Caco-2 (cell line): ENCODE results near the gene ZNF678. TPM values are rescaled to one million over a fixed set of nuclear protein-coding genes. Genes with fewer than 3 reads are reported as not detected.

Source experiments
- BruUV-seq: library from RNA; stranded (reverse); fragments of 400-500 nt; replicated peaks from 2 replicates; lab custom pipeline; 2021; lab: Mats Ljungman, UMichigan
- CTCF ChIA-PET: fragments of 300-600 bp; sonication (Branson Sonifier 250); formaldehyde crosslinking; loops from one replicate; lab custom pipeline; 2022; ENCODE audit warnings: antibody characterized with exemption; lab: Charles Lee
- POLR2A ChIA-PET: fragments of 300-600 bp; sonication (Branson Sonifier 250); formaldehyde crosslinking; loops from one replicate; lab custom pipeline; 2022; ENCODE audit warnings: antibody characterized with exemption; lab: Charles Lee
- DNase-seq, 2 experiments: peaks; one replicate each; pipeline versions ENCODE4 v3.0.0 to v3.0.0-alpha.2; 2020 to 2022
- H3K27me3 ChIP-seq: replicated peaks from 2 replicates; pipeline ENCODE4 v1.6.0; 2011; ENCODE audit warnings: low read length; ENCODE audit not compliant: control insufficient read depth, insufficient read depth
- H3K36me3 ChIP-seq: 2 replicates; pipeline ENCODE4 v1.5.1; 2011; ENCODE audit warnings: low read length; ENCODE audit not compliant: control insufficient read depth, insufficient read depth
- H3K4me1 ChIP-seq: fragments of 250-450 bp; sonication (Bioruptor Pico); 2 replicates; pipeline ENCODE4 v1.5.1; 2020; ENCODE audit warnings: mild to moderate bottlenecking
- H3K4me3 ChIP-seq: 2 replicates; pipeline ENCODE4 v1.5.1; 2011; ENCODE audit warnings: low read depth, mild to moderate bottlenecking, control low read depth, low read length
- H3K9me3 ChIP-seq: fragments of 250-450 bp; sonication (Bioruptor Pico); 2 replicates; pipeline ENCODE4 v1.5.1; 2020; ENCODE audit warnings: mild to moderate bottlenecking, moderate library complexity
- H3K27ac Mint-ChIP-seq: one replicate; pipeline ENCODE4 v1.8.0; 2022; ENCODE audit warnings: mixed read lengths; ENCODE audit not compliant: unreplicated experiment
- H3K27me3 Mint-ChIP-seq: one replicate; pipeline ENCODE4 v1.8.0; 2022; ENCODE audit warnings: mixed read lengths; ENCODE audit not compliant: insufficient read depth, unreplicated experiment
- H3K36me3 Mint-ChIP-seq: one replicate; pipeline ENCODE4 v1.8.0; 2022; ENCODE audit warnings: mild to moderate bottlenecking, mixed read lengths; ENCODE audit not compliant: insufficient read depth, unreplicated experiment
- H3K4me1 Mint-ChIP-seq: one replicate; pipeline ENCODE4 v1.8.0; 2022; ENCODE audit warnings: low read depth, mixed read lengths; ENCODE audit not compliant: unreplicated experiment
- H3K4me3 Mint-ChIP-seq: one replicate; pipeline ENCODE4 v1.8.0; 2022; ENCODE audit warnings: mild to moderate bottlenecking, moderate library complexity, mixed read lengths; ENCODE audit not compliant: unreplicated experiment
- H3K9me3 Mint-ChIP-seq: one replicate; pipeline ENCODE4 v1.8.0; 2022; ENCODE audit warnings: mixed read lengths; ENCODE audit not compliant: unreplicated experiment
- intact Hi-C: fragments of 100-400 bp; cut with micrococcal nuclease; formaldehyde crosslinking; loops from one replicate; pipeline ENCODE4 v1.10.0; 2022; ENCODE audit not compliant: unreplicated experiment
- total RNA-seq: library from RNA; stranded (reverse); gene quantifications from 2 replicates; pipeline ENCODE4 v1.2.3, GENCODE V29; 2022
- TF ChIP-seq, protein P1 (sequence below), 2 experiments: fragments of 200-600 bp in 1 of 2; IDR thresholded peaks; 1 replicate in 1 of 2; 2 replicates in 1 of 2; pipeline versions ENCODE4 v1.5.1 to v1.8.0; 2011 to 2022; ENCODE audit warnings: antibody characterized with exemption in 1 of 2, control low read depth in 1 of 2, inconsistent platforms in 1 of 2, low read depth in 1 of 2, low read length in 1 of 2, mild to moderate bottlenecking in 1 of 2, moderate library complexity in 1 of 2; ENCODE audit not compliant: insufficient read depth in 1 of 2, severe bottlenecking in 1 of 2, unreplicated experiment in 1 of 2

Gene ZNF678
- total RNA-seq, 1 experiment from 2014 or later: 10.7 TPM

DNA sequence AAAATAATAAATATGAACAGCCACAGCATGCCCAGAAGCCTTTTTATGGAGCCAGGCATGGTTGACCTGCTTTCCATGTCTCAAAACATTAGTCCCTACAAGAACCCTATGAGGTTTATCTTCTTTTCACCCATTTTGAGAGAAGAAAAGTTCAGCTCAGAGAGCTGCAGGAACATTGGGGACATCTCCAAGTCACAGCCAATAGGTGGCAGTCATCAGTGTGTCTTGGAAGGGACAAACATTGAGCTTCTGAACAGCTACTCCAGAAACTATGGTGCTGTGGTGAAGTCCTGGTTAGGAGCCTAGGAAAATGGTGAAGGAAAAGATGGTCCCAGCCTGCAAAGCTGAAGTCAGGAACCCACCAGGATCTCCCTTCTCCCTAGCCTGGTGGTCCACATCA is 98.1 kb downstream of the ZNF678 start:
- CTCF ChIA-PET: no interaction called here
- Histone ChIP-seq H3K4me3 (no peak overlapping the region), H3K27me3 (no peaks in the 10 kb centered on the region), H3K4me1 (no peaks in the 10 kb centered on the region), H3K36me3 (no peaks in the 10 kb centered on the region), H3K9me3 (peaks cover 49% of the 10 kb centered on the region)
- Mint-ChIP-seq H3K27ac (no peak overlapping the region), H3K4me3 (no peak overlapping the region), H3K9me3 (peaks cover 31% of the 10 kb centered on the region), H3K27me3 (no peaks in the 10 kb centered on the region), H3K36me3 (peaks cover 24% of the 10 kb centered on the region), H3K4me1 (no peaks in the 10 kb centered on the region)
- no TSS peak for BruUV-seq
- DNase-seq: no peak
- TF ChIP-seq, protein P1, sequence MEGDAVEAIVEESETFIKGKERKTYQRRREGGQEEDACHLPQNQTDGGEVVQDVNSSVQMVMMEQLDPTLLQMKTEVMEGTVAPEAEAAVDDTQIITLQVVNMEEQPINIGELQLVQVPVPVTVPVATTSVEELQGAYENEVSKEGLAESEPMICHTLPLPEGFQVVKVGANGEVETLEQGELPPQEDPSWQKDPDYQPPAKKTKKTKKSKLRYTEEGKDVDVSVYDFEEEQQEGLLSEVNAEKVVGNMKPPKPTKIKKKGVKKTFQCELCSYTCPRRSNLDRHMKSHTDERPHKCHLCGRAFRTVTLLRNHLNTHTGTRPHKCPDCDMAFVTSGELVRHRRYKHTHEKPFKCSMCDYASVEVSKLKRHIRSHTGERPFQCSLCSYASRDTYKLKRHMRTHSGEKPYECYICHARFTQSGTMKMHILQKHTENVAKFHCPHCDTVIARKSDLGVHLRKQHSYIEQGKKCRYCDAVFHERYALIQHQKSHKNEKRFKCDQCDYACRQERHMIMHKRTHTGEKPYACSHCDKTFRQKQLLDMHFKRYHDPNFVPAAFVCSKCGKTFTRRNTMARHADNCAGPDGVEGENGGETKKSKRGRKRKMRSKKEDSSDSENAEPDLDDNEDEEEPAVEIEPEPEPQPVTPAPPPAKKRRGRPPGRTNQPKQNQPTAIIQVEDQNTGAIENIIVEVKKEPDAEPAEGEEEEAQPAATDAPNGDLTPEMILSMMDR (IDR thresholded peaks at IDR 0.05; ENCODE audit: insufficient read depth in 1 of 2, low read depth in 1 of 2, low read length in 1 of 2, severe bottlenecking in 1 of 2, unreplicated experiment in 1 of 2): no peak
- intact Hi-C loops: no loop called here
- POLR2A ChIA-PET: no interaction called here

DNA sequence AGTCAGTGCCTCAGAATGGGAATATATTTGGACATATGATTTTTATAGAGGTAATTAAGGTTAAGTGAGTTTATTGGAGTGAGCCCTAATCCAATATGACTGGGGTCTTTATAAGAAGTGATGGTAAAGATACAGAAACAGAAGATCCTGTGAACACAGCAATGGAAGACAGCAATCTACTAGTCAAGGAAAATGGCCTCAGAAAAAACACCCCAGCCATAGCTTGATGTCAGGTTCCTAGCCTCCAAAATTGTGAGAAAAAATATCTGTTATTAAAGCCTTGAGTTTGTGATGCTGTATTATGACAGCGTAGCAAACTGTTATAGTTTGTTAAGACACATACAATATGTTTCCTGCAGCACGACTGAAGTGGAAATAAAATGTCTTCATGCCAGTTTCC is 99.6 kb downstream of the ZNF678 start:
- Histone ChIP-seq H3K4me1 (no peaks in the 10 kb centered on the region), H3K27me3 (no peaks in the 10 kb centered on the region), H3K9me3 (peaks cover 35% of the 10 kb centered on the region; the same call in 1 of the 2 replicates), H3K36me3 (no peaks in the 10 kb centered on the region), H3K4me3 (no peak overlapping the region)
- ChIA-PET CTCF (no interaction called here), POLR2A (no interaction called here)
- H3K9me3 Mint-ChIP-seq: peaks cover 40% of the 10 kb centered on the region
- no peak overlapping the region for H3K27ac Mint-ChIP-seq
- no peak overlapping the region for H3K4me3 Mint-ChIP-seq
- no peak for DNase-seq
- BruUV-seq: no TSS peak
- TF ChIP-seq, protein P1 (IDR thresholded peaks at IDR 0.05; ENCODE audit: insufficient read depth in 1 of 2, low read depth in 1 of 2, low read length in 1 of 2, severe bottlenecking in 1 of 2, unreplicated experiment in 1 of 2): no peak
- H3K4me1 Mint-ChIP-seq: no peaks in the 10 kb centered on the region
- H3K27me3 Mint-ChIP-seq: no peaks in the 10 kb centered on the region
- H3K36me3 Mint-ChIP-seq: peaks cover 18% of the 10 kb centered on the region
- intact Hi-C loops: no loop called here

DNA sequence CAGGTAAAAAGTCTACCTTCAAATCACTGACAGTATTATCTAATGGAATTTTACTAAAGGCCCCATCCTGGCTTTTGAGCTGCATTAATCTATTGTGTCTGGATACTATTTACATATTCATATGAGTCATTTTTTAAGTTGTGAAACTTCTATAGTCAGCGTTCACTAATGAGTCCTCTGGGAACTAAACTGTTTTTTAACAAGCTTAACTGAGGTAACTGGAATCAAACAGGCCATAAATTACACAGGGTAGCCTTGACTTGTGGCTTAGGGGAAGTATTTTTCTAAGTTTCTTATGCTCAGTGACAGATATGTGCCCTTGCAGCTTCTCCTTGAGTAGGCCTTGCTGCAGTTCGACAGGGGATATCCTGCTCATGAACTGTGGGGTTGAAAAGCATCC is 102.9 kb downstream of the ZNF678 start:
- H3K27ac Mint-ChIP-seq: no peak overlapping the region
- Histone ChIP-seq H3K4me1 (no peaks in the 10 kb centered on the region), H3K9me3 (peaks cover 6% of the 10 kb centered on the region), H3K4me3 (no peak overlapping the region), H3K27me3 (no peaks in the 10 kb centered on the region), H3K36me3 (no peaks in the 10 kb centered on the region)
- TF ChIP-seq, protein P1 (IDR thresholded peaks at IDR 0.05; ENCODE audit: insufficient read depth in 1 of 2, low read depth in 1 of 2, low read length in 1 of 2, severe bottlenecking in 1 of 2, unreplicated experiment in 1 of 2): no peak
- ChIA-PET CTCF (no interaction called here), POLR2A (no interaction called here)
- intact Hi-C loops: no loop called here
- no peaks in the 10 kb centered on the region for H3K4me1 Mint-ChIP-seq
- peaks cover 33% of the 10 kb centered on the region for H3K9me3 Mint-ChIP-seq
- H3K27me3 Mint-ChIP-seq: no peaks in the 10 kb centered on the region
- no peak for DNase-seq
- BruUV-seq: no TSS peak
- no peak overlapping the region for H3K4me3 Mint-ChIP-seq
- H3K36me3 Mint-ChIP-seq: peaks cover 13% of the 10 kb centered on the region
